AG20443 (cell line): ENCODE results near the gene RTP1.
"Not testable (repeated sequence)": the region's sequence is repeated elsewhere in the genome, so short reads cannot be mapped to it uniquely, and the experiment has no call there.

Experiments
- DNase-seq: peaks from one replicate; pipeline ENCODE4 v3.0.0; 2012; ENCODE audit warnings: low spot score, mixed read lengths

RTP1 gene

GRCh38 chr3:187197335-187197649 is at the start of gene RTP1:
TSS of gene RTP1 (plus strand) at chr3:187197486. CDS start at chr3:187197516, 30 bp downstream.
- DNase-seq: no peak

GRCh38 chr3:187150186-187150585 is 47.1 kb upstream of the RTP1 start:
- DNase-seq: no peak

GRCh38 chr3:187150599-187150998 is 46.7 kb upstream of the RTP1 start:
- DNase-seq: no peak

- DNase-seq: no peak
Observed at GRCh38 chr3:187161556-187161955, 35.7 kb upstream of the RTP1 start.

- DNase-seq: no peak
Observed at GRCh38 chr3:187162265-187162953, 34.9 kb upstream of the RTP1 start.

GRCh38 chr3:187165144-187165543 is 32.1 kb upstream of the RTP1 start:
- peak; percentile 57 for DNase-seq

- DNase-seq: no peak
Observed at GRCh38 chr3:187166750-187167149, 30.5 kb upstream of the RTP1 start.

GRCh38 chr3:187167777-187168176 is 29.5 kb upstream of the RTP1 start:
- no peak for DNase-seq

- no peak for DNase-seq
Observed at GRCh38 chr3:187169231-187169960, 27.9 kb upstream of the RTP1 start.

GRCh38 chr3:187170911-187171310 is 26.4 kb upstream of the RTP1 start:
- DNase-seq: not testable (repeated sequence)

- DNase-seq: no peak
Observed at GRCh38 chr3:187172929-187173328, 24.4 kb upstream of the RTP1 start.

- DNase-seq: no peak
Observed at GRCh38 chr3:187181454-187182170, 15.7 kb upstream of the RTP1 start.

GRCh38 chr3:187183210-187183862 is 13.9 kb upstream of the RTP1 start:
- DNase-seq: peak; percentile 72

- DNase-seq: no peak
Observed at GRCh38 chr3:187183903-187184302, 13.4 kb upstream of the RTP1 start.

- no peak for DNase-seq
Observed at GRCh38 chr3:187185759-187186158, 11.5 kb upstream of the RTP1 start.

GRCh38 chr3:187186375-187186774 is 10.9 kb upstream of the RTP1 start:
- no peak for DNase-seq

- peak; percentile 76 for DNase-seq
Observed at GRCh38 chr3:187186801-187187421, 10.4 kb upstream of the RTP1 start.

- DNase-seq: no peak
Observed at GRCh38 chr3:187188931-187189330, 8.4 kb upstream of the RTP1 start.

- no peak for DNase-seq
Observed at GRCh38 chr3:187191271-187191670, 6.0 kb upstream of the RTP1 start.

- peak; percentile 60 for DNase-seq
Observed at GRCh38 chr3:187193181-187193580, 4.1 kb upstream of the RTP1 start.

GRCh38 chr3:187196573-187197334 is 532 bp upstream of the RTP1 start:
- no peak for DNase-seq
